Neuronal stem cell (in vitro differentiated cells): ENCODE data around the gene ATP8B4.

Source experiments
- DNase-seq: peaks from one replicate; pipeline ENCODE4 v3.0.0-alpha.2; 2013; ENCODE audit warnings: low spot score
- H2AFZ ChIP-seq: one replicate; pipeline ENCODE4 v1.6.1; 2013; ENCODE audit warnings: mild to moderate bottlenecking, low read length, inconsistent platforms
- H2AK5ac ChIP-seq: 2 replicates; pipeline ENCODE4 v1.6.1; 2013; ENCODE audit warnings: low read depth, mild to moderate bottlenecking, inconsistent platforms, low read length, moderate library complexity, mixed read lengths
- H2BK120ac ChIP-seq: 2 replicates; pipeline ENCODE4 v1.6.1; 2013; ENCODE audit warnings: low read depth, mild to moderate bottlenecking, inconsistent platforms, low read length, moderate library complexity, mixed read lengths
- H2BK12ac ChIP-seq: one replicate; pipeline ENCODE4 v1.6.1; 2013; ENCODE audit warnings: low read length, inconsistent platforms
- H2BK15ac ChIP-seq: 2 replicates; pipeline ENCODE4 v1.6.1; 2013; ENCODE audit warnings: mild to moderate bottlenecking, low read length, inconsistent platforms, mixed read lengths
- H2BK5ac ChIP-seq: one replicate; pipeline ENCODE4 v1.6.1; 2013; ENCODE audit warnings: inconsistent platforms, mild to moderate bottlenecking, low read length, moderate library complexity
- H3K14ac ChIP-seq: one replicate; pipeline ENCODE4 v1.6.1; 2013; ENCODE audit warnings: low read length, inconsistent platforms
- H3K18ac ChIP-seq: 2 replicates; pipeline ENCODE4 v1.6.1; 2013; ENCODE audit warnings: low read length, inconsistent platforms
- H3K23ac ChIP-seq: 2 replicates; pipeline ENCODE4 v1.6.1; 2013; ENCODE audit warnings: low read depth, mild to moderate bottlenecking, mixed read lengths, low read length, inconsistent platforms; ENCODE audit not compliant: poor library complexity
- H3K27ac ChIP-seq: replicated peaks from 3 replicates; pipeline ENCODE4 v1.5.1; 2013; ENCODE audit warnings: low read length, inconsistent platforms
- H3K27me3 ChIP-seq, 3 experiments: 2 replicates each; pipeline ENCODE4 v1.6.1; 2013; ENCODE audit warnings: low read length in 3 of 3, mild to moderate bottlenecking in 2 of 3, inconsistent platforms in 1 of 3, low read depth in 1 of 3, mixed read lengths in 1 of 3, moderate library complexity in 1 of 3; ENCODE audit not compliant: control insufficient read depth in 3 of 3, insufficient read depth in 3 of 3
- H3K36me3 ChIP-seq, 2 donors: replicated peaks in 1 of 2; 2 replicates each; pipeline ENCODE4 v1.6.1; 2013; ENCODE audit warnings: low read length in 2 of 2; ENCODE audit not compliant: control insufficient read depth in 2 of 2, insufficient read depth in 2 of 2
- H3K4ac ChIP-seq: 2 replicates; pipeline ENCODE4 v1.6.1; 2013; ENCODE audit warnings: inconsistent platforms, mild to moderate bottlenecking, low read length, moderate library complexity
- H3K4me1 ChIP-seq, 2 donors: 1 replicate in 1 of 2; 2 replicates in 1 of 2; pipeline ENCODE4 v1.6.1; 2013; ENCODE audit warnings: low read length in 2 of 2, low read depth in 1 of 2; ENCODE audit not compliant: control insufficient read depth in 2 of 2, insufficient read depth in 1 of 2
- H3K4me2 ChIP-seq: one replicate; pipeline ENCODE4 v1.6.1; 2013; ENCODE audit warnings: mild to moderate bottlenecking, low read length, inconsistent platforms; ENCODE audit not compliant: insufficient read depth, poor library complexity, severe bottlenecking
- H3K4me3 ChIP-seq, 2 donors: 2 replicates each; pipeline ENCODE4 v1.5.1; 2013; ENCODE audit warnings: low read length in 2 of 2, mild to moderate bottlenecking in 2 of 2, inconsistent platforms in 1 of 2, moderate library complexity in 1 of 2
- H3K79me1 ChIP-seq: one replicate; pipeline ENCODE4 v1.6.1; 2013; ENCODE audit warnings: low read depth, mild to moderate bottlenecking, inconsistent platforms, low read length, moderate library complexity
- H3K9ac ChIP-seq: one replicate; pipeline ENCODE4 v1.6.1; 2013; ENCODE audit warnings: mild to moderate bottlenecking, low read depth, low read length, inconsistent platforms; ENCODE audit not compliant: poor library complexity
- H3K9me3 ChIP-seq, 2 donors: replicated peaks in 1 of 2; 2 replicates each; pipeline versions ENCODE3 to v1.6.1; 2013; ENCODE audit warnings: low read length in 2 of 2, mild to moderate bottlenecking in 2 of 2, inconsistent platforms in 1 of 2, low read depth in 1 of 2, mixed read lengths in 1 of 2, moderate library complexity in 1 of 2; ENCODE audit not compliant: control insufficient read depth in 2 of 2, insufficient read depth in 1 of 2
- H4K8ac ChIP-seq: one replicate; pipeline ENCODE4 v1.6.1; 2013; ENCODE audit warnings: low read depth, mild to moderate bottlenecking, inconsistent platforms, low read length, moderate library complexity
- H4K91ac ChIP-seq: one replicate; pipeline ENCODE4 v1.6.1; 2013; ENCODE audit warnings: low read length, low read depth, mild to moderate bottlenecking, inconsistent platforms; ENCODE audit not compliant: poor library complexity
- WGBS, 2 donors: extraction: QIAGEN DNeasy Blood & Tissue Kit; methylation state at CpG; one replicate each; pipeline ENCODE4 v1.1.7; 2013; ENCODE audit warnings: missing lambda C conversion rate in 2 of 2, mixed read lengths in 1 of 2; ENCODE audit not compliant: insufficient read length in 2 of 2, insufficient replicate concordance in 1 of 2; ENCODE audit errors: extremely low coverage in 2 of 2; 5-methylcytosine and 5-hydroxymethylcytosine counted together

ATP8B4 gene

GRCh38 chr15:49875392-49875791, 243.6 kb downstream of the ATP8B4 start:
- Histone ChIP-seq H3K27ac (no peak overlapping the region), H4K91ac (no peak overlapping the region), H3K9ac (no peak overlapping the region), H3K27me3 (no peaks in the 10 kb centered on the region), H3K79me1 (no peaks in the 10 kb centered on the region), H3K4ac (no peak overlapping the region), H3K36me3 (no peaks in the 10 kb centered on the region), H4K8ac (no peak overlapping the region), H2AFZ (no peak overlapping the region), H3K9me3 (no peaks in the 10 kb centered on the region), H3K14ac (no peak overlapping the region), H2BK15ac (no peak overlapping the region), H3K18ac (no peak overlapping the region), H2BK5ac (no peak overlapping the region), H3K4me2 (no peak overlapping the region), H3K4me1 (peaks cover 0 to 2% of the 10 kb centered on the region in 2 donors), H2BK120ac (no peak overlapping the region), H2AK5ac (no peak overlapping the region), H3K4me3 (no peak overlapping the region), H3K23ac (no peak overlapping the region), H2BK12ac (no peak overlapping the region)
- no CpG with 5 or more reads among the region's 2 CpGs for WGBS, 2 donors
- DNase-seq: no peak

GRCh38 chr15:49870472-49870871, 248.6 kb downstream of the ATP8B4 start:
- Histone ChIP-seq H2BK12ac (no peak overlapping the region), H2BK5ac (no peak overlapping the region), H3K23ac (no peak overlapping the region), H2BK120ac (no peak overlapping the region), H3K9ac (no peak overlapping the region), H3K79me1 (no peaks in the 10 kb centered on the region), H3K9me3 (no peaks in the 10 kb centered on the region), H2BK15ac (no peak overlapping the region), H3K4me1 (peaks cover 0 to 2% of the 10 kb centered on the region in 2 donors), H3K4ac (no peak overlapping the region), H3K4me3 (no peak overlapping the region), H3K27me3 (no peaks in the 10 kb centered on the region), H2AFZ (no peak overlapping the region), H3K4me2 (no peak overlapping the region), H3K27ac (no peak overlapping the region), H3K18ac (no peak overlapping the region), H4K91ac (no peak overlapping the region), H2AK5ac (no peak overlapping the region), H3K14ac (no peak overlapping the region), H4K8ac (no peak overlapping the region), H3K36me3 (no peaks in the 10 kb centered on the region)
- DNase-seq: no peak

GRCh38 chr15:49868348-49868747, 250.7 kb downstream of the ATP8B4 start:
- Histone ChIP-seq H2AK5ac (no peak overlapping the region), H3K4me3 (no peak overlapping the region), H3K36me3 (no peaks in the 10 kb centered on the region), H4K91ac (no peak overlapping the region), H3K9ac (no peak overlapping the region), H2BK120ac (no peak overlapping the region), H4K8ac (no peak overlapping the region), H3K14ac (no peak overlapping the region), H2BK12ac (no peak overlapping the region), H3K79me1 (no peaks in the 10 kb centered on the region), H2BK5ac (no peak overlapping the region), H3K27me3 (no peaks in the 10 kb centered on the region), H3K23ac (no peak overlapping the region), H3K27ac (no peak overlapping the region), H2BK15ac (no peak overlapping the region), H3K4me2 (no peak overlapping the region), H3K4me1 (no peaks in the 10 kb centered on the region), H3K4ac (no peak overlapping the region), H3K9me3 (no peaks in the 10 kb centered on the region), H3K18ac (no peak overlapping the region), H2AFZ (no peak overlapping the region)
- no peak for DNase-seq

- Histone ChIP-seq H3K4me2 (no peak overlapping the region), H3K4me3 (no peak overlapping the region), H3K4me1 (peaks cover 0 to 2% of the 10 kb centered on the region in 2 donors), H3K4ac (no peak overlapping the region), H2BK15ac (no peak overlapping the region), H3K18ac (no peak overlapping the region), H4K91ac (no peak overlapping the region), H3K23ac (no peak overlapping the region), H2BK120ac (no peak overlapping the region), H3K27ac (no peak overlapping the region), H3K9me3 (no peaks in the 10 kb centered on the region), H3K36me3 (no peaks in the 10 kb centered on the region), H2AK5ac (no peak overlapping the region), H3K79me1 (no peaks in the 10 kb centered on the region), H3K9ac (no peak overlapping the region), H4K8ac (no peak overlapping the region), H3K14ac (no peak overlapping the region), H2BK12ac (no peak overlapping the region), H3K27me3 (no peaks in the 10 kb centered on the region), H2AFZ (no peak overlapping the region), H2BK5ac (no peak overlapping the region)
- no peak for DNase-seq
- no CpG with 5 or more reads among the region's 10 CpGs for WGBS, 2 donors
Measured at GRCh38 chr15:49865925-49866757, 252.9 kb downstream of the ATP8B4 start.
